ENCODE measurements around the gene PPP1R10.

PPP1R10 gene

DNA sequence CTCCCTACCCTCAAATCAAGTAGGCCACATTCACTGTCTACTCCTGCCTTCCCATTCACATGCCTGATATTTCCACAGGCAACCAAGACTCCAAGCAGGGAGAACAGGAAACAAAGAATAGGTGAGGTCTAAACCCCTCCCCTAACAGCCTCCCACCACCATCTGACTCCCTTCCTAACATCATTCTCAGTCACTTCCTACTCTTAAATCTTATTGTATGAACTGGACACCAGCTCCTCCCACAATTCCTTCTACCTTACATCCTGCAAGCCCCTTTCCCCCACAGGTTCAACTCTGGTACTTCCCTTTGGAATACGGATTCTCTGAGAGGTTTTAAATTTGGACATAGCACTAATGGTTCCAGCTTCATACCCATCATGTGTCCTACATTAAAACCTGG lies 28.9 kb upstream of the PPP1R10 start:
- peaks cover 15% of the 10 kb centered on the region for H3K79me1 ChIP-seq (ENCODE audit: low read depth, low read length)
- no peak overlapping the region for H3K4me2 ChIP-seq (ENCODE audit: insufficient read depth, low read length, poor library complexity, severe bottlenecking)
- no peak for DNase-seq (ENCODE audit: low spot score)
- no peak overlapping the region for H3K4me3 ChIP-seq (ENCODE audit: low read length in 2 of 2)
- H2BK12ac ChIP-seq (ENCODE audit: low read length), result no peak overlapping the region
- H3K9ac ChIP-seq (ENCODE audit: low read depth, low read length, poor library complexity), result no peak overlapping the region
- H2AK5ac ChIP-seq (ENCODE audit: low read depth, low read length), result no peak overlapping the region
- no peak overlapping the region for H4K91ac ChIP-seq (ENCODE audit: low read depth, low read length, poor library complexity)
- H3K27me3 ChIP-seq (ENCODE audit: control insufficient read depth in 3 of 3, insufficient read depth in 3 of 3, low read depth in 1 of 3, low read length in 3 of 3), result no peaks in the 10 kb centered on the region
- no peak overlapping the region for H3K4ac ChIP-seq (ENCODE audit: low read length)
- H2AFZ ChIP-seq (ENCODE audit: low read length), result no peak overlapping the region
- H3K9me3 ChIP-seq (replicated peaks in 1 of 2; ENCODE audit: control insufficient read depth in 2 of 2, insufficient read depth in 1 of 2, low read depth in 1 of 2, low read length in 2 of 2), result no peaks in the 10 kb centered on the region
- peaks cover 33 to 66% of the 10 kb centered on the region in 2 donors for H3K36me3 ChIP-seq (replicated peaks in 1 of 2; ENCODE audit: control insufficient read depth in 2 of 2, insufficient read depth in 2 of 2, low read length in 2 of 2)
- H3K14ac ChIP-seq (ENCODE audit: low read length), result no peak overlapping the region
- H3K27ac ChIP-seq (replicated peaks; ENCODE audit: low read length), result no peak overlapping the region
- H3K4me1 ChIP-seq (ENCODE audit: control insufficient read depth in 2 of 2, insufficient read depth in 1 of 2, low read depth in 1 of 2, low read length in 2 of 2), result peaks cover 4 to 5% of the 10 kb centered on the region in 2 donors
- no peak overlapping the region for H3K23ac ChIP-seq (ENCODE audit: low read depth, low read length, poor library complexity)
- no peak overlapping the region for H3K18ac ChIP-seq (ENCODE audit: low read length)
- no peak overlapping the region for H2BK15ac ChIP-seq (ENCODE audit: low read length)
- no peak overlapping the region for H4K8ac ChIP-seq (ENCODE audit: low read depth, low read length)
- no CpG with 5 or more reads among the region's 1 CpG for WGBS, 2 donors (ENCODE audit: extremely low coverage in 2 of 2, insufficient read length in 2 of 2, insufficient replicate concordance in 1 of 2)
- no peak overlapping the region for H2BK120ac ChIP-seq (ENCODE audit: low read depth, low read length)
- no peak overlapping the region for H2BK5ac ChIP-seq (ENCODE audit: low read length)

DNA sequence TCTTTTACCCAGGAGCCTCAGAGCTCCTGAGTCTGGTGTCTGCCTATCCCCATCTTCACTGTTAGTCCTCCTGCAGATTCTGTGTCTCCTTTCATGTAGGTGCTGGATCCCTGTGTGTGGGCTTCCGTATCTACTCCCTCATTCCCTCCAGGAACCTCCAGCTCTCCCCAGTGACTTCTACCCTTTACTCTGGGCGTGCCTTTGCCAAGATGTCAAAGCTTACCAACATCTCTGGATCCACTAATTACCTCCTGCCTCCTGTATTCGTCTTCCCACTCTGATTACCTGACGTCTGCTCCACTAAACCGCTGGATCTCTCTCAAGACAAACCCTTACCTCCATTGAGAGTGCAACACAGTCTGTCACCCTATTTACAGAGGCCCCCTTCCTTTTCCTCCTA lies 27.7 kb upstream of the PPP1R10 start:
- Histone ChIP-seq H3K18ac (ENCODE audit: low read length) (no peak overlapping the region), H3K9me3 (replicated peaks in 1 of 2; ENCODE audit: control insufficient read depth in 2 of 2, insufficient read depth in 1 of 2, low read depth in 1 of 2, low read length in 2 of 2) (no peaks in the 10 kb centered on the region), H3K4me3 (ENCODE audit: low read length in 2 of 2) (no peak overlapping the region), H2BK15ac (ENCODE audit: low read length) (no peak overlapping the region), H3K79me1 (ENCODE audit: low read depth, low read length) (peaks cover 15% of the 10 kb centered on the region), H3K4ac (ENCODE audit: low read length) (no peak overlapping the region), H3K23ac (ENCODE audit: low read depth, low read length, poor library complexity) (no peak overlapping the region), H3K36me3 (replicated peaks in 1 of 2; ENCODE audit: control insufficient read depth in 2 of 2, insufficient read depth in 2 of 2, low read length in 2 of 2) (peaks cover 44 to 69% of the 10 kb centered on the region in 2 donors), H2BK5ac (ENCODE audit: low read length) (no peak overlapping the region), H3K14ac (ENCODE audit: low read length) (no peak overlapping the region), H3K9ac (ENCODE audit: low read depth, low read length, poor library complexity) (no peak overlapping the region), H2BK120ac (ENCODE audit: low read depth, low read length) (no peak overlapping the region), H4K8ac (ENCODE audit: low read depth, low read length) (no peak overlapping the region), H3K4me1 (ENCODE audit: control insufficient read depth in 2 of 2, insufficient read depth in 1 of 2, low read depth in 1 of 2, low read length in 2 of 2) (peaks cover 4 to 5% of the 10 kb centered on the region in 2 donors), H4K91ac (ENCODE audit: low read depth, low read length, poor library complexity) (no peak overlapping the region), H2BK12ac (ENCODE audit: low read length) (no peak overlapping the region), H3K27me3 (ENCODE audit: control insufficient read depth in 3 of 3, insufficient read depth in 3 of 3, low read depth in 1 of 3, low read length in 3 of 3) (no peaks in the 10 kb centered on the region), H2AK5ac (ENCODE audit: low read depth, low read length) (no peak overlapping the region), H2AFZ (ENCODE audit: low read length) (no peak overlapping the region), H3K4me2 (ENCODE audit: insufficient read depth, low read length, poor library complexity, severe bottlenecking) (no peak overlapping the region), H3K27ac (replicated peaks; ENCODE audit: low read length) (no peak overlapping the region)
- WGBS, 2 donors (ENCODE audit: extremely low coverage in 2 of 2, insufficient read length in 2 of 2, insufficient replicate concordance in 1 of 2), result no CpG with 5 or more reads among the region's 5 CpGs
- DNase-seq (ENCODE audit: low spot score), result no peak

DNA sequence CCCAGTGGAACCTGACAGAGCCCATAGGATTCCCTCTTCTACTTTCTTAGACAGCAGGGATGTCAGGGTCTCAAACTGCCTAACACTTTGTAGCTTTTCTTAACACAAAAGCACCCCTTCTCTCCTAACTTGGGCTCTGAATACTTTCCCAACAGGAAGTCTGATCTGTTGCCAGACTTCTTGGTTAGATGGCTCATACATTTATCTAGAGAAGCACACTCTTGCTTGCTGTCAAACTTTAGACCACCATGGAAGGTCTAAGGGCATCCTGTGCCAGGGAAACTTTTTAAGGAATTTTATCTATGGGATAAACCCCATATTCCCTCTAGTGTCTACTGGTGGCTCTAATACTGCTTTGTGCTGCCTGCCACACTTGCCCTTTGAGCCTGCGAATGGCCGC lies 26.6 kb upstream of the PPP1R10 start:
- no peak overlapping the region for H3K23ac ChIP-seq (ENCODE audit: low read depth, low read length, poor library complexity)
- no peak overlapping the region for H3K4me3 ChIP-seq (ENCODE audit: low read length in 2 of 2)
- H2BK5ac ChIP-seq (ENCODE audit: low read length), result no peak overlapping the region
- no CpG with 5 or more reads among the region's 2 CpGs for WGBS, 2 donors (ENCODE audit: extremely low coverage in 2 of 2, insufficient read length in 2 of 2, insufficient replicate concordance in 1 of 2)
- H3K9ac ChIP-seq (ENCODE audit: low read depth, low read length, poor library complexity), result no peak overlapping the region
- H3K4me1 ChIP-seq (ENCODE audit: control insufficient read depth in 2 of 2, insufficient read depth in 1 of 2, low read depth in 1 of 2, low read length in 2 of 2), result peaks cover 4 to 5% of the 10 kb centered on the region in 2 donors
- H3K79me1 ChIP-seq (ENCODE audit: low read depth, low read length), result peaks cover 13% of the 10 kb centered on the region
- H3K27ac ChIP-seq (replicated peaks; ENCODE audit: low read length), result no peak overlapping the region
- no peak overlapping the region for H3K18ac ChIP-seq (ENCODE audit: low read length)
- DNase-seq (ENCODE audit: low spot score), result no peak
- H4K91ac ChIP-seq (ENCODE audit: low read depth, low read length, poor library complexity), result no peak overlapping the region
- no peak overlapping the region for H3K4me2 ChIP-seq (ENCODE audit: insufficient read depth, low read length, poor library complexity, severe bottlenecking)
- no peaks in the 10 kb centered on the region for H3K9me3 ChIP-seq (replicated peaks in 1 of 2; ENCODE audit: control insufficient read depth in 2 of 2, insufficient read depth in 1 of 2, low read depth in 1 of 2, low read length in 2 of 2)
- H3K4ac ChIP-seq (ENCODE audit: low read length), result no peak overlapping the region
- H2BK120ac ChIP-seq (ENCODE audit: low read depth, low read length), result no peak overlapping the region
- H3K14ac ChIP-seq (ENCODE audit: low read length), result no peak overlapping the region
- H2AFZ ChIP-seq (ENCODE audit: low read length), result no peak overlapping the region
- no peak overlapping the region for H4K8ac ChIP-seq (ENCODE audit: low read depth, low read length)
- H3K36me3 ChIP-seq (replicated peaks in 1 of 2; ENCODE audit: control insufficient read depth in 2 of 2, insufficient read depth in 2 of 2, low read length in 2 of 2), result peaks cover 46 to 73% of the 10 kb centered on the region in 2 donors
- H2BK15ac ChIP-seq (ENCODE audit: low read length), result no peak overlapping the region
- H2BK12ac ChIP-seq (ENCODE audit: low read length), result no peak overlapping the region
- H2AK5ac ChIP-seq (ENCODE audit: low read depth, low read length), result no peak overlapping the region
- H3K27me3 ChIP-seq (ENCODE audit: control insufficient read depth in 3 of 3, insufficient read depth in 3 of 3, low read depth in 1 of 3, low read length in 3 of 3), result no peaks in the 10 kb centered on the region

DNA sequence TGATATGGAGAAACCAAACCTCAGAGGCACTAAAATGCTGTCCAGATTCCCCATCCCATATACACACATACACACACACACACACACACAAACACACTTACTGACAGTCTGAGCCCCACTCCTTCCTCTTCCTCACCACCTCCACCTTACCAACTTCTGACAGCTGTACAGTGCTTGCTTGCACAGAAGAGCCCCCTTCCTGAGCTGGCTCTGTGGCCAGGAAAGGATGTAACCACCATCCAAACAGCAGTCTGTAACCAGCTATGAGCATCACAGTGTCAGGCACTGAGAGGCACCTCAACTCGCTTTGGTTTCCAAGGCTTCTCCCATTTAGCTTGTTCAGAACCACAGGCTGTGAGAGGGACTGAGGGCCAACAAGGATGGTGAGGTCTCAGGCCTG lies 24.0 kb upstream of the PPP1R10 start:
- peaks cover 0 to 2% of the 10 kb centered on the region in 2 donors for H3K4me1 ChIP-seq (ENCODE audit: control insufficient read depth in 2 of 2, insufficient read depth in 1 of 2, low read depth in 1 of 2, low read length in 2 of 2)
- no peak overlapping the region for H3K23ac ChIP-seq (ENCODE audit: low read depth, low read length, poor library complexity)
- H2BK12ac ChIP-seq (ENCODE audit: low read length), result no peak overlapping the region
- no peak overlapping the region for H3K18ac ChIP-seq (ENCODE audit: low read length)
- no peaks in the 10 kb centered on the region for H3K9me3 ChIP-seq (replicated peaks in 1 of 2; ENCODE audit: control insufficient read depth in 2 of 2, insufficient read depth in 1 of 2, low read depth in 1 of 2, low read length in 2 of 2)
- no peak overlapping the region for H4K91ac ChIP-seq (ENCODE audit: low read depth, low read length, poor library complexity)
- H3K9ac ChIP-seq (ENCODE audit: low read depth, low read length, poor library complexity), result no peak overlapping the region
- no peak overlapping the region for H3K4ac ChIP-seq (ENCODE audit: low read length)
- no peak overlapping the region for H4K8ac ChIP-seq (ENCODE audit: low read depth, low read length)
- no peak overlapping the region for H2BK15ac ChIP-seq (ENCODE audit: low read length)
- H2BK120ac ChIP-seq (ENCODE audit: low read depth, low read length), result no peak overlapping the region
- peaks cover 48 to 85% of the 10 kb centered on the region in 2 donors for H3K36me3 ChIP-seq (replicated peaks in 1 of 2; ENCODE audit: control insufficient read depth in 2 of 2, insufficient read depth in 2 of 2, low read length in 2 of 2)
- H2BK5ac ChIP-seq (ENCODE audit: low read length), result no peak overlapping the region
- H2AK5ac ChIP-seq (ENCODE audit: low read depth, low read length), result no peak overlapping the region
- no peak overlapping the region for H3K27ac ChIP-seq (replicated peaks; ENCODE audit: low read length)
- H3K4me3 ChIP-seq (ENCODE audit: low read length in 2 of 2), result no peak overlapping the region
- no CpG with 5 or more reads among the region's 1 CpG for WGBS, 2 donors (ENCODE audit: extremely low coverage in 2 of 2, insufficient read length in 2 of 2, insufficient replicate concordance in 1 of 2)
- H3K79me1 ChIP-seq (ENCODE audit: low read depth, low read length), result peaks cover 7% of the 10 kb centered on the region
- H3K4me2 ChIP-seq (ENCODE audit: insufficient read depth, low read length, poor library complexity, severe bottlenecking), result no peak overlapping the region
- no peak overlapping the region for H3K14ac ChIP-seq (ENCODE audit: low read length)
- no peak for DNase-seq (ENCODE audit: low spot score)
- H3K27me3 ChIP-seq (ENCODE audit: control insufficient read depth in 3 of 3, insufficient read depth in 3 of 3, low read depth in 1 of 3, low read length in 3 of 3), result no peaks in the 10 kb centered on the region
- no peak overlapping the region for H2AFZ ChIP-seq (ENCODE audit: low read length)

Data from neuronal stem cell (in vitro differentiated cells).